HG03280 (cell line): ENCODE results near the gene SEPTIN8.
A peak's percentile ranks its signal among the peaks of the same experiment; 100 is the strongest.

ENCODE experiments used
- ATAC-seq: cut with Tn5 transposase; IDR thresholded peaks from one replicate; pipeline ENCODE4 v1.9.1; 2021; ENCODE audit warnings: mild to moderate bottlenecking, moderate library complexity; ENCODE audit not compliant: unreplicated experiment

The SEPTIN8 gene

DNA sequence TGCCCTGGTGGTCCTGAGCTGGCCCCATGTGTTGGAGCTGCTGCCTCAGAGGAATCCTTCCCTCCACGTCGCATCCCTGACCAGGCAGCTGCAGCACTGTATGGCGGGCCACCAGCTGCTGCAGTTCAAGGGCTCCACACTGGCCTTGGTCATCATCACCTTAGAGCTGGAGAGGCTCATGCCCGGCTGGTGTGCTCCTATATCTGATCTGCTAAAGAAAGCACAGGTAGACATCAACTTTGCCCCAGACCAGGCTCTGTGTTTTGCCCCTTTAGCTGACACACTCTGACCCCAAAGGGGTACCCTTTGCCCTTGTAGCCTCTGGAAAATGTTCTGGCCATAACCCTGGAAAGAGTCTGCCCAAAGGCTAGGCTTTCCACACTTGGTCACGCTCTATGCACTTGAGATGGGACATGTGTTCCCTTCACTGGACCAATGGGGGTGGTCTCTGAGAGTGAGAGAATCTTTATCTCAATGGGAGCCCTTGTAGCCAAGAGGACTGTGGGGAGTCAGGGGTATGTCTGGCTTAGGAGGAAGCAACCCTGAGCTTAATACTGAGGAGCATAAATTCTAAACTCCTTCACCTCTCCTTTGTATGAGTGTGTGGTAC lies 25.0 kb downstream of the SEPTIN8 start:
- ATAC-seq = no peak

DNA sequence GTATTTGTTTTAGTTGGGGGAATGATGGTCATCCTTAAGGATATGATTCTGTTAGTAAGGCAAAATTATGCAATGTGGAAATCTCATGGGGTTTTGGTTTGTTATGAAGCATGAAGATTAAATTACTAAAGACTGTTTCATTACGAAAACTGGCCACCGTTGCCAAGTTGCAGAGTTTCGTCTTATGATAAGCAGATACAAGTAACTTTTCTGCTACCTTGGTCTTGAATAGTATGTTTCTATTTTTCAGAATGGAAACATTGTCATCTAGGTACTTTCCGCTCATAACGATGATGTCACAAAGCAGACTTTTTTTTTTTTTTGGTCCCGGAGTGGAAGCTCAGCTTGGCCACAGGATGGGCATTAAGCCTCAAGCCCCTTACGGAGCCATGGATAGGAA lies 25.6 kb downstream of the SEPTIN8 start:
- ATAC-seq = peak; percentile 46

DNA sequence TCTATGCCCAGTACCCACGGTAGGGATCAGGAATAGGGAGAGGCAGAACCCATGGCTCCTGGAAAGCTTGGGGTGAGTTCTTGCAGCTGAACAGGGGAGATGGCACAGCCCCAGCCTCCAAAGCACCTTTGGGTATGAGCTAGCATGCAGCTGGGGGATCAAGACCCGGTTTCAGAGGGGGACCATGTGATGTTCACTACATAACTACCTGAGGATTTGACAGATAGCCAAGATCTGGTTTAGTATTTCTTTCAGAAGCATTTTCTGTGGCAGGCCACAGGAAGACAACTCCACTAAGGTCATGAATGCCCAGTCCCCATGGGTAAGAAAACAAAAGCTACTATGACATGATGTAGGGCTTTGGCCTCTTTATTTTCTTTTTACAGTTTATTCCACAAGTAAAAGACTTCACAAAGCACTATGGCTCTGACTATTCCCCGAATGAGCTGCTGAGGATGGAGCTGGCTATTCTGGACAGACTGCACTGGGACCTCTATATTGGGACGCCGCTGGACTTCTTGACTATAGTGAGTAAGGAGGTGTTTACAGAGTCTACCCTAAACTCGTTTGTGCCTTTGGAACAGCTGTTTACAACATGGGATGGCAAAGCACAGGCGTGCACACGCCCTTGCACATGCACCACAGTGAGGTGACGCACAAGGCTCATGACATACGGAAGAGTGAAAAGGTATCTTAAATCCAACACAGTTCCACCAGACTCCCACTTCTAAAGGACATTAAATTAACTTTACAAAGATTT lies 26.4 kb downstream of the SEPTIN8 start:
- peak; percentile 35 for ATAC-seq

DNA sequence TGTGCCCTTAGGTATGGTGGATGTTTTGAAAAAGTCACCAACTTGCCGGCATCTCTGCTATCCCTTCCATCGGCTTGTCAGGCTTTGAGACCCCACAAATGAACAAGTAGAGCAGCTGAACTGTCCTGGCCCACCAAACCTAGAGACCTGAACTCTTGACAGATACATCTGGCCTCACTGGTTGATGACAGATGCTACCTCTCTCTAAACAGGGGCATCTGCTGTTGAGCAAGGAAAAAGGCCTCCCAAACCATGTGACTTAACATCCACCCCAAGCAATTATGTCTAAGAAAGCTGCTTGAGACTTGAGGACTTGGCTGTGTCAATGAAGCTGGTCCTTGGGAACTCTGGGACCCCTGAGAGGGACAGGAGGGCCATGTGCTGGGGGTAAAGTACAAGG lies 27.5 kb downstream of the SEPTIN8 start:
- ATAC-seq = no peak

DNA sequence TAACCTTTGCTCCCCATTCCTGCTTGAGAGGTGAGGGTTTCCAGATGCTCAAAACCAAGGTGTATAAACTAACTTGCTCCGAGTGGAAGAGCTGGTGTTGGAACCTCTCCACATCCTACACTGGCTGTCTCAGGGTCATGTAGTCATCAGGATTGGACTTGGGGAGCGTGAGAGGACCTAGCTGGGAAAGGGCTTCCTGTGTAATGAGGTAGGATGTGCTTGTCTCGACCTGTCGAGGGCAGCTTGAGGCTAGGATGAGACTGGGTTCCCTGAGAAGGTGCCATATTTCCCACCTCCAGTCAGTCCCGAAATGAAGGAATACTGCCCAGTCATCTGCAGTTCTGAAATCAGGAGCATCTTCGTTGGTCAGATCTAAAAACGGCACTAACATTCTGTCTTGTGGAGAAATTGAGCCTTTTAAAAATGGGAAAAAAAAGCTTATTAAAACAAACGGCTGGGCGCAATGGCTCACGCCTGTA lies 28.5 kb downstream of the SEPTIN8 start:
- no peak for ATAC-seq

DNA sequence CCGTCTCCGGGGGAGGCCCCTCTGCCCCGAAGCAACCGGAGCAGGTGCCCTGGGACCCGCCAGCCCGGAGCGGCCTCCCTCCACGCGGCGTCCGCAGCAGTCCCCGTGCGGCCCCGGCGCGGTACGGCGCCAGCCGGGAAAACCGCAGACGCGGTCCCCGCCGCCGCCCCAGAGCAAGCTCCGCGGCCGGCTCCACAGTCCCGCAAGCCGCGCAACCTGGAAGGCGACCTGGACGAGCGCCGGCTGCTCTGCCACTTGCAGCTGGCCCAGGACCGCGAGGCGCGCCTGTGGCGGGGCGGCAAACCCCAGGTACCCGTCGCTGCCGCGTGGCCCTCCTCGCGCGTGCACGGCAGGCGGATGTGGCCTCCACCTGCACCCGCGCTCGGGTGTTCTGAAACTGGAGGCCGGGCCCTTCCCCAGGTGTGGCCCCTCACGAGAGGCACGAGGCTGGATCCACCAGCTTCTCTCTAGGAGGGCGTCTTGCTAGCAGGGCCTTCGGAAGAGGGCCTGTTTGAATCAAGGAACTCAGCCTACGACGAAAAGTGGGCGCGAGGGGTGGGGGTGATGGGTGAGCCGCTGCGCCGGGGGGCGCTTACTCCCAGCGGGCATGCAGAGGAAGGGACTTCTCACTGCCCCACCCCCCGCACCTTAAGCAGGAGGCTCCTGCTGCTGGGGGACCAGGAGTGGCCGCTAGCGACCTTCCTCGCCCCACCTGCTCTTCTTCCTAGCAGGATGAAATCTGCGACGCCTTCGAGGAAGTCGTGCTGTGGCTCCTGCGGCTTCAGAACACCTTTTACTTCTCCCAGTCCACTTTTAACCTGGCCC lies 29.2 kb downstream of the SEPTIN8 start:
- no peak for ATAC-seq

DNA sequence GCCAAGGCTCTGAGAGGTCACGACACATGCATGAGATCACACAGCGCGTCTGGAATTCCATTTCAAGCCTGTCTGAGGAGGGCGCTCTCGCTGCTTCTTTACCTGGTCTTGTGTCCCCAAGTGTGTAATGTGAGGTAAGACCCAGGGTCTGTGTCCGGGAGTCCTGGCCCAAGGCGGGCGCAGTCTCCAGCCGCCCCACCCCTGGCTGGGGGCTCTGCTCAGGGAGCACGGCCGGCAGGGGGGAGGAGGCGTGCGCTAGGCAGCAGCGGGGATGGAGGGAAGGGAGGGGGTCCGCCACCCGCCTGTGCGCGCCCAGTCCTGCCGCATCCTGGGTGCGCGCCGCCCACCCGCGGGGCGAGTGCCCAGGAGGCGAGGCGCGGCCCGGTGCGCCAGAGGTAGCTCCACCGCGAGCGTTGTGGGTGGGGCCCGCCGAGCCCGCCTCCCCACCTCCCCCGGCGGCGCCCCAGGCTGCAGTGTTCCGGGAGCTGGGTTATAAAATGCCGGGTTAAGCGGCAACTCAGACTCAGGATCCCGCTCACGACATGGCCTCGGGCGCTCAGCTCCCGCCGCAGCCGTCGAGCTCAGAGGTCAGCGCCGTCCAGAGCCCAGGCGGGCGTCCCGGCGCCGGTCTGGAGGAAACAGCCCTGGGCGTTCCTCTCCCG lies 30.0 kb downstream of the SEPTIN8 start, which contains the start of gene CCNI2:
CCNI2 (plus strand) TSS at position 473 of the 662 bp plus-strand sequence; CDS start at position 543, 70 bp downstream.
- no peak for ATAC-seq

DNA sequence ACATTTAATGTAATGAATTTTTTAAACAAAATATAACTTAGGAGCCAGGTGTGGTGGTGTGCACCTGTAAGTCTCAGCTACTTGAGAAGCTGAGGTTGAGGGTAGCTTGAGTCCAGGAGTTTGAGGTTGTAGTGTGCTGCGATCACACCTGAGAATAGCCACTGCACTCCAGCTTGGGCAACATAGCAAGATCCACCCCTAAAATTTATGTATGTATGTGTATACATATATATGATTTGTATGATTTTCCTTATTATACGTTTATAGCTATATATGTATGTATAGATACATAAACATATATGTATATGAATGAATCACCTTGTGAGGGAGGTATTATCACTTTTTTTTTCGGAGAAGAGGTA lies 30.5 kb downstream of the SEPTIN8 start:
- ATAC-seq = no peak

DNA sequence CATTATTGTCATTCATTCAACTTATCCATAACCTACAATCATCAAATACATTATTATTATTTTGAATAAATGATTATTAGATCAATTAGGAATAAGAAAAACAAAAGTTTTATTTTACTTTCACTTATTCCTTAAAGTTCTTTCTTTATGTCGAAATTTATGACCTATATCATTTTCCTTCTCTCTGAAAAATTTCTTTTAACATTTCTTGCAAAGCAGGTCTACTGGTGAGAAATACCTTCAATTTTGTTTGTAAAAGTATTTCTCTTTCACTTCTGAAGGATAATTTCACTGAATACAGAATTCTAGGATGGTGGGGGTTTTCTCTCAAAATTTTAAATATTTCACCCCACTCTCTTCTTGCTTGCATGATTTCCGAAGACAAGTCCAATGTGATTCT lies 32.4 kb downstream of the SEPTIN8 start:
- no peak for ATAC-seq

DNA sequence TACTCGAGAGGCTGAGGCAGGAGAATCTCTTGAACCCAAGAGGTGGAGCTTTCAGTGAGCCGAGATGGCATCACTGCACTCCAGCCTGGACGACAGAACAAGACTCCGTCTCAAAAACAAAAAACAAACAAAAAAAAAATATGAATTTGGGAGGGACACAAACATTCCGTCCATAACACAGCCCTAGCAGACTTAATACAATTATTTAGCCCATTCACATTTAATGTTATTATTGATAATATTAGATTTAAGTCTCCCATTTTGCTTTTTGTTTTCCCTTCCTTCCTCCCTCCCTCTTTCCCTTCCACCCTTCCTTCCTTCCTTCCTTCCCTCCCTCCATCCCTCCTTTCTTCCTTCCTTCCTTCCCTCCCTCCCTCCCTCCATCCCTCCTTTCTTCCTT lies 34.4 kb downstream of the SEPTIN8 start:
- ATAC-seq = no peak

DNA sequence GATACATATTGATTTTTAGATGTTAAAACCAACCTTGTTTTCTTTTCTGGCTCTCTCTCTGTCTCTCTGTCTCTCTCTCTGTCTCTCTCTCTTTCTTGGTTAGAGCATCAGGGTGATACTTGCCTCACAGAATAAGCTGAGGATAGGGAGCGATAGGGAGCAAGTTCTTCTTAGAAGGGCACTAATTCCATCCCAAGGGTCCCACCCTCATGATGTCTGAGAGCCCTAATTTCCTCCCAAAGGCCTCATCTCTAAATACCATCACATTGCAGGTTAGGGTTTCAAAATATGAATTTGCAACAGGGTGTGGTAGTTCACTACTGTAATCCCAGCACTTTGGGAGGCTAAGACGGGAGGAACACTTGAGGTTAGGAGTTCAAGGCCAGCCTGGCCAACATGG lies 34.9 kb downstream of the SEPTIN8 start:
- no peak for ATAC-seq

DNA sequence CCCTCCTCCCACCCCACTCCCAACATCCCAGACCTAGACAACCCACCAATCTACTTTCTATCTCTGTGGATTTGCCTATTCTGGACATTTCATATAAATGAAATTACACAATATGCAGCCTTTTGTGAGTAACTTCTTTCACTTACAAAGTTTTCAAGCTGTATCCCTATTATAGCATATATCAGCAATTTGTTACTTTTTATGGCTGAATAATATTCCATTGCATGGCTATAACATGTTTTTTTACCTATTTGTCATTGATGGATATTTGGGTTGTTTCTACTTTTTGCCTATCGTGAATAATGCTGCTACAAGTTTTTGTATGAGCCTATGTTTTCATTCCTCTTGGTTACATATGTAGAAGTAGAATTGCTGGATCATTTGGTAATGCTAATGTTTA lies 37.8 kb downstream of the SEPTIN8 start:
- ATAC-seq = no peak

DNA sequence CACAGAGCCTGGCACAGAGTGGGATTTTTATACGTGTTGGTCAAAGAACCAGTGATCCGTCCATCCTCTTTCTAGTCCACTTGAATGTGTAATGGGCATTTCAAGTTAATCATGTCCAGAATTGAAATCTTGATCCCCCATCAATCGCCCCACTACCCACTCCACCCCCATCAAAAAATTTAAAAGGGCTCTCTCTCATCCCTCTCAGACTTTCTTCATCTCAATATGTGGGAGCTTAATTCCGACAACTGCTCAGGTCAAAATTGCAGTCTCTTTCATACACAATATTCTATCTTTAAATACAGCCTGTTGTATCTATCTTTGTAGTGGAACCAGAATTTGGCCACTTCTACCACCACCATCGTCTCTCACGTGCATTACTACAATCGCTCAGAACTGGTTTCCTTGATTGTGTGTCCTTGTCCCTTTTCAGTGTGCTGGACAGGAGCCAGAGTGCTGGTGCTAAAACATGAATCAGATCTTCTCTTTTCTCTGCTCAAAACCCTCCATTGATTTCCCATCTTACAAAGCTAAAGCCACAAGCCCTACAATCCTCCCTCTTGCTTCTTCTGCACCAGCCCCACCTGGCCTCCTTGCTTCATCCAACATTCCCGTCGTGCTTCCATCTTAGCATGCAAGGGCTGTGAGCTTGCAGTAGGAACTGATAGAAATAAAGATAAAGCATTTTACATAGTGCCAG lies 38.9 kb downstream of the SEPTIN8 start:
- no peak for ATAC-seq

DNA sequence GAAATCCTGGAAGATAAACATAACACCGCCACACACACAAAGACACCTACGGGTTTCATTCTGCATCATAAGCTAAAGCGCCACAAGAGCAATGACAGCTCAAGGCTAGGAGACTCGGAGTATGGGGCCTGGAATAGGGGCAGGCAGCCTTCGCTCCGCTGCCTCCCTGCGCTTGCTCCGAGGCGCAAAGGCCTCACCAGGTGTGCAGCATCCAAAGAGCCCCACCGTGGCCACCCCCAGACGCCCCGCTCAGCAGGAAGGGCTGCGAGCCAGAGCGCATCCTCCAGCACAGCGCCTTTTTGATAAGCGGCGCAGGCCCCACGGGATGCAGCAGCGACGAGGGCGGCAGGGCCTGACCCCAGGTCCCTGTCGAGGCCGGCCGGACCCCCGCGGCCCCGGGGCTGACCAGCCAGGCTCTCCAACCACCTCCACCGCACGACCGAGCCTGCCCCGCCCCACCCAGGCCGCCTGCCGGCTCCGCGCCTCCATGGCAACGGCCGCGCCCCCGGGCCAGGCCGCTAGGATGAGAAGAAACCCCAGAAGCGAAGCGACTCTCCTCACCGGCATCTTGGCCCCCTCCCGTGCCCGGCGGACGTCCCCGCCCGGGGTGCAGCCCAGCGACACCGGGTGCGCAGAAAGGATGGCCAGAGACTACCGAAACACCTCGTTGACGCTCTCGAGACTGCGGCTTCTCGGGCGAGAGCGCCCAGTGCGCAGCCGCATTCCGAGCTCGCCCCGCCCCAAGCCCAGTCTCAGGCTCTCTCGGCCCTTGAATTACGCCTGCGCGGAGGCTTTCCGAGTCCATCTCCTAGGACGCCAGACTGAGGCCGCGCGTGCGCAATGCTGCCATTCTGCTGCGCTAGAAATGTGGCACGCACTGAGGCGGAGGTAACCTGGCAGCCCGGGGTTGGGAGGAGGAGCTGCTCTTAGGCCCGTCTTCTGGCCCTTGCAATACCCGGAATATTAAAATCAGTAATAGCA lies 39.9 kb downstream of the SEPTIN8 start, which contains the start of gene KIF3A:
KIF3A (minus strand) TSS at position 694 of the 981 bp plus-strand sequence; CDS start at position 567, 127 bp downstream.
- peak; percentile 88 for ATAC-seq

DNA sequence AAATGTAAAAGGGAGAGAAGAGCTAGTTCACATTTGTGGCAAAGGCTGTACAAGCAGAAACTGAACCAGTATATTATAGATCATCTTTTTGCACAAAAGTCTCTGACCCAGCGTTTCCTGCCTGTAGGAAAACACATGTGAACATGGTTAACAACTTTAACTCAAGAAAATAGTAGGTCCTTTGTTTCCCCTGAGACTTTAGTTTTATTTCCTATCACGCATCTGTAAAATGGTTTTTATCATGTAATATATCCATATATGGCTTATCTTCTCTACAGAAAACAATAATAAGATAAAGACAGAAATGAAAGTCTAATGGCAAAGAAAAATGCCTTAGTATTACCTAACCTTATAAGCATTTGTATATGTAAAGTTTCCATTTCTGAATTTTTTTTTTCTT lies 42.4 kb downstream of the SEPTIN8 start:
- ATAC-seq = no peak

DNA sequence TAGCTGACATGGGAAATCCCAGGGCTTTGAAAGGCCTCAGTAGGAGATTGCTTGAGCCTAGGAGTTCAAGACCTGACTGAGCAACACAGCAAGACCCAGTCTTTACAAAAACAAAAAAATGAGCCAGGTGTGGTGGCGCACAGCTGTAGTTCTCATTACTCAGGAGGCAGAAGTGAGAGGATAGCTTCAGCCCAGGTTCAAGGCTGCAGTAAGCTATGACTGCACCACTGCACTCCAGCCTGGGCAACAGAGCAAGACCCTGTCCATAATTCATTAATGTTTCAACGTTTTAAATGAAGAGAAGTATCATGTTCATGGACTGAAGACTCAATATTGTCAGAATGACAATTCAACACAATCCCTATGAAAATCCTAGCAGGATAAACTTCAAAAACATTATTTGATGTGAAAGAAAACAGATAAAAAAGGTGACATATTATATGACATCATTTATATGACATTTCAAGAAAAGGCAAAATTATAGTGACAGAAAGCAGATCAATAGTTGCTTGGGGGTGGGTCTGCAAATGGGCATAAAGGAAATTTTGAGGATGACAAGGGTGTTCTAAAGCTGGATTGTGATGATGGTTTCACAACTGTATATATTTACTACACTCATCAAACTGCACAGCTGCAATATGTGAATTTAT lies 43.4 kb downstream of the SEPTIN8 start:
- no peak for ATAC-seq

DNA sequence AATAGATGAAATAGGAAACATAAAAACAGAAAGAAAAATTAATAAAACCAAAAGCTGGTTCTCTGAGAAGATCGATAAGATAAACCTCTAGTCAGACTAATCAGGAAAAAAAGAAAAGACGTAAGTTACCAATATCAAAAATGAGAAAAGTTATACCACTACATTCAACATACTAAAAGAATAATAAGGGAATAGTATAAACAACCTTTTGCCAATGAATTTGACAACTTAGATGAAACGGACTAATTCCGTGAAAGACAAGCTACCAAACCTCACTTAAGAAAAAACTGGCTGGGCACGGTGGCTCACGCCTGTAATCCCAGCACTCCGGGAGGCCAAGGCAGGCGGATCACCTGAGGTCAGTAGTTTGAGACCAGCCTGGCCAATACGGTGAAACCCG lies 47.1 kb downstream of the SEPTIN8 start:
- ATAC-seq = no peak

DNA sequence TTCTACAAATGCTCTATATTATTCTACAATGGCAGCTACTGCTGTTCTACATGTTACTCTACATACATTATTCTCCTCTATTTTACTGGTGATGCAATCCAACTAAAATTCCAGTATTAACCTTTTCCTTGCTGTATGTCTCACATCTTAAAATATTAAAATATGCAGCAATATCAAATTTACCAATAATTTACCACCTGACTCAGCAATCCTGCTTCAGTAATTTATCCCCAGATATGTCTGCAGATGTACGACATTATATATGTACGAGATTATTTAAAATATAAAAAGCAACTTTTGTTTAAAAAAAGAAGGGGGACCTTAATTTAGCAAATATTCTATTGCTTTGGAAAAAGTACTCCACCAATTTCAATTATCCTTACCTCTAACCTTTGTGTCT lies 51.3 kb downstream of the SEPTIN8 start:
- no peak for ATAC-seq
